ENCODE results near the gene SLC13A2.

SLC13A2 gene

DNA sequence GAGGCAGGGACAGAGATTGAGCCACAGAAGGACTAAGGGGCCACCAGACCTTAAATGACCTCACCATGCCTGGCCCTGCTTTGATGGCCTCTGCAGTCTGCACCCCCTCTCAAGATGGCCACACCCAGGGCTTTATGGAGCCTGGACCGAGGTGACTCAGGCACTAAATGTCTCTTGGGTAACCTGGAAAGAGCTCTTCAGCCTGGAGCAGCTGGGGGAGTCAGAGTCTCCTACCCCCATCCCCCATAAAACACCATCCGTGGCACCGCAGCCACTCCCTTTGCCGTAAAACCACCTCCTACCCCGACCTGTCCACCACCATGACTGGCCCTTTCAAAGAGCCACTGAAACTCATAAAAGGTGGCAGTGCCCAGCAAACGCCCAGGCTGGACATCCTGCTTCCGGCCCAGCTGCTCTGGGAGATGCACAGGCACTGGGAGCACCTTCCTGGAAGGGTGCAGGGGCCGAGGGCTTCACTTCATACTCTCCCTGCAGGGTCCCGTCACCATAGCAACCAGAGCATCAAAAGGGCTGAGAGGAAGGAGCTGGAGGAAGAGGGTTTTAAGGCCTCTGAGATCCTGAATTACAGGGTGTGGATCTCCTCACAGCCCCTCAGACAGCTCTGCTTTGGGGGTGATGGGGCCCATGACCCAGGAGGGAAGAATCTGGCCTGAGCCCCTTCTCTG, 55.0 kb downstream of the SLC13A2 start:
- no peaks in the 10 kb centered on the region for H3K36me3 ChIP-seq
- no peaks in the 10 kb centered on the region for H3K9me3 ChIP-seq
- no peak for DNase-seq
- peaks cover 0 to 24% of the 10 kb centered on the region in 2 donors for H3K27me3 ChIP-seq
- peaks cover 0 to 31% (median 3%) of the 10 kb centered on the region in 4 donors for H3K4me1 ChIP-seq
- no peak overlapping the region for H3K4me3 ChIP-seq
- intact Hi-C loops (cut with DNase I; ENCODE audit: low total_unique reads): no loop called here
- no peak overlapping the region for H3K27ac ChIP-seq
- no peak for TF ChIP-seq CTCF (IDR thresholded peaks at IDR 0.05)

DNA sequence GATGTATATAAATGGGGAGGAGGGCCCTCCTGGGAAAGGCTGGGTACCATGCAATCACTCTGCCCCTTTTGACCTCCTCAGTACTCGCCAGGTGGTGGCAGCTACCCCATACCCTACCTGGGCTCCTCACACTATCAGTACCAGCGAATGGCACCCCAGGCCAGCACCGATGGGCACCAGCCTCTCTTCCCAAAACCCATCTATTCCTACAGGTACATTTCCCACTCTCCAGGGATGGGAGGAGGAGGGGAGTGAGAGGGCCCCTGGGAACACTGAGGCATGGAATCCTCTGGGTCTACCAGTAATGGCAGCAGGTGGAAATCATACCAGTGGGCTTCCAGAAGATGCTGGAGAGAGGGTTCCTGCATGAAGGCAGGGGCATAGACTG, 55.6 kb downstream of the SLC13A2 start:
- Histone ChIP-seq H3K27ac (no peak overlapping the region), H3K9me3 (no peaks in the 10 kb centered on the region), H3K36me3 (no peaks in the 10 kb centered on the region), H3K4me3 (no peak overlapping the region), H3K27me3 (peaks cover 0 to 24% of the 10 kb centered on the region in 2 donors), H3K4me1 (peaks cover 0 to 31% (median 3%) of the 10 kb centered on the region in 4 donors)
- DNase-seq: no peak
- intact Hi-C loops (cut with DNase I; ENCODE audit: low total_unique reads): no loop called here
- TF ChIP-seq CTCF (IDR thresholded peaks at IDR 0.05): no peak

GRCh38 chr17:28530250-28530649, 56.8 kb downstream of the SLC13A2 start:
- DNase-seq: no peak
- Histone ChIP-seq H3K27me3 (peaks cover 0 to 24% of the 10 kb centered on the region in 2 donors), H3K36me3 (no peaks in the 10 kb centered on the region), H3K27ac (no peak overlapping the region), H3K9me3 (no peaks in the 10 kb centered on the region), H3K4me3 (no peak overlapping the region), H3K4me1 (peaks cover 0 to 28% (median 1%) of the 10 kb centered on the region in 4 donors)
- intact Hi-C loops (cut with DNase I; ENCODE audit: low total_unique reads): no loop called here
- no peak for TF ChIP-seq CTCF (IDR thresholded peaks at IDR 0.05)

DNA sequence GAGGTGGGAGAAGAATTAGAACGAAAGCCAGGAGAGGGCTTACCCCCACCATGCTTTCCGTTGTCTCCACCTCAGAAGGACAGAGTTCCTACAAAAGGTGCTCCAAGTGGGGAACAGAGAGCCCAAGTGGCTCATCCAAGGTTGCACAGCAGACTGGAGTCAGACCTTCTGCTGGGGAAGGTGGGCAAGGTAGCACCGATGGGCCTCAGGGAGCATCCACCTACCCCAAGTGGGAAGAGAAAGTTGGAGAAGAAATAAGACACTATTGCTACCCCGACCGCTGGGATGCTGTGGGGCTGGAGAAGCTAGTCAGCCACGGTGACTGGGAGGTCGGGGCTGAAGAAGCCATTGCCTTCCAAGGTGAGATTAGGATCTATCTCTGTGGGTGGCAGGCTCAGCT, 57.5 kb downstream of the SLC13A2 start:
- no peak for TF ChIP-seq CTCF (IDR thresholded peaks at IDR 0.05)
- H3K4me3 ChIP-seq: no peak overlapping the region
- no peaks in the 10 kb centered on the region for H3K9me3 ChIP-seq
- intact Hi-C loops (cut with DNase I; ENCODE audit: low total_unique reads): no loop called here
- no peak for DNase-seq
- H3K27me3 ChIP-seq: peaks cover 0 to 24% of the 10 kb centered on the region in 2 donors
- no peak overlapping the region for H3K27ac ChIP-seq
- no peaks in the 10 kb centered on the region for H3K36me3 ChIP-seq
- H3K4me1 ChIP-seq: peaks cover 0 to 22% (median 0%) of the 10 kb centered on the region in 4 donors

- Histone ChIP-seq H3K9me3 (no peaks in the 10 kb centered on the region), H3K4me1 (peaks cover 0 to 17% (median 0%) of the 10 kb centered on the region in 4 donors), H3K4me3 (no peak overlapping the region), H3K36me3 (no peaks in the 10 kb centered on the region), H3K27me3 (peaks cover 0 to 25% of the 10 kb centered on the region in 2 donors), H3K27ac (no peak overlapping the region)
- intact Hi-C loops (cut with DNase I; ENCODE audit: low total_unique reads): no loop called here
- DNase-seq: no peak
- no peak for TF ChIP-seq CTCF (IDR thresholded peaks at IDR 0.05)
Observed at GRCh38 chr17:28532050-28532960, 58.9 kb downstream of the SLC13A2 start.
